ENCODE results near the gene ELN.

GRCh38 chr7:74030861-74031260 lies 2.9 kb downstream of the ELN start:
- TF ChIP-seq, protein P1, sequence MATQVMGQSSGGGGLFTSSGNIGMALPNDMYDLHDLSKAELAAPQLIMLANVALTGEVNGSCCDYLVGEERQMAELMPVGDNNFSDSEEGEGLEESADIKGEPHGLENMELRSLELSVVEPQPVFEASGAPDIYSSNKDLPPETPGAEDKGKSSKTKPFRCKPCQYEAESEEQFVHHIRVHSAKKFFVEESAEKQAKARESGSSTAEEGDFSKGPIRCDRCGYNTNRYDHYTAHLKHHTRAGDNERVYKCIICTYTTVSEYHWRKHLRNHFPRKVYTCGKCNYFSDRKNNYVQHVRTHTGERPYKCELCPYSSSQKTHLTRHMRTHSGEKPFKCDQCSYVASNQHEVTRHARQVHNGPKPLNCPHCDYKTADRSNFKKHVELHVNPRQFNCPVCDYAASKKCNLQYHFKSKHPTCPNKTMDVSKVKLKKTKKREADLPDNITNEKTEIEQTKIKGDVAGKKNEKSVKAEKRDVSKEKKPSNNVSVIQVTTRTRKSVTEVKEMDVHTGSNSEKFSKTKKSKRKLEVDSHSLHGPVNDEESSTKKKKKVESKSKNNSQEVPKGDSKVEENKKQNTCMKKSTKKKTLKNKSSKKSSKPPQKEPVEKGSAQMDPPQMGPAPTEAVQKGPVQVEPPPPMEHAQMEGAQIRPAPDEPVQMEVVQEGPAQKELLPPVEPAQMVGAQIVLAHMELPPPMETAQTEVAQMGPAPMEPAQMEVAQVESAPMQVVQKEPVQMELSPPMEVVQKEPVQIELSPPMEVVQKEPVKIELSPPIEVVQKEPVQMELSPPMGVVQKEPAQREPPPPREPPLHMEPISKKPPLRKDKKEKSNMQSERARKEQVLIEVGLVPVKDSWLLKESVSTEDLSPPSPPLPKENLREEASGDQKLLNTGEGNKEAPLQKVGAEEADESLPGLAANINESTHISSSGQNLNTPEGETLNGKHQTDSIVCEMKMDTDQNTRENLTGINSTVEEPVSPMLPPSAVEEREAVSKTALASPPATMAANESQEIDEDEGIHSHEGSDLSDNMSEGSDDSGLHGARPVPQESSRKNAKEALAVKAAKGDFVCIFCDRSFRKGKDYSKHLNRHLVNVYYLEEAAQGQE (IDR thresholded peaks at IDR 0.05; ENCODE audit: insufficient read depth in 1 of 2, low read depth in 2 of 2, low read length in 1 of 2): no peak
- no peak for TF ChIP-seq SIN3A (IDR thresholded peaks at IDR 0.05; ENCODE audit: borderline replicate concordance, insufficient read depth, low read depth, low read length)
